ENCODE results near the gene MS4A10.

GRCh38 chr11:60772666-60773065 lies 12.5 kb upstream of the MS4A10 start:
- TF ChIP-seq CTCF (IDR thresholded peaks at IDR 0.05) (no peak), POLR2A (IDR thresholded peaks at IDR 0.05) (no peak)
